ENCODE results near the gene MINDY4.

Gene MINDY4

DNA sequence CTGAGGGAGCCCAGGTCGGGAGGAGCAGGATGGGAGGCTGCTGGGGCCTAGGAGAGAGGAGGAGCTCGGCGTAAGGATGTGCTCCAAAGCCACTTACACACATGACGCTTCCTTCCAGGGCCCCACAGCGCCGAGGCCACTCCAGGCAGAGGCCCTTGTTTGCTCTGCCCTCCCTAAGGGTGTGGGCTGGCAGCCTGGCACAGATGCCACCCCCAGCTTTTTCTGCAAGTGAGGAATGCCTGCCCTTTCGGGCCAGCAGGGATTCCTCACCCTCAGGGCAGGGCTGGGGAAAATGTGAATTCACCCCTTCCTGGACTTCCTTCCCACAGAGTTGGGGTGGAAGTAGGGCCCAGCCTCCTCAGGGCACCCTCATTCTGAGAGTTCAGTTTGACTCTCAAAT is 134.8 kb downstream of the MINDY4 start:
- no peak for DNase-seq

GRCh38 chr7:30906515-30907240 is 135.5 kb downstream of the MINDY4 start:
- no peak for DNase-seq

DNA sequence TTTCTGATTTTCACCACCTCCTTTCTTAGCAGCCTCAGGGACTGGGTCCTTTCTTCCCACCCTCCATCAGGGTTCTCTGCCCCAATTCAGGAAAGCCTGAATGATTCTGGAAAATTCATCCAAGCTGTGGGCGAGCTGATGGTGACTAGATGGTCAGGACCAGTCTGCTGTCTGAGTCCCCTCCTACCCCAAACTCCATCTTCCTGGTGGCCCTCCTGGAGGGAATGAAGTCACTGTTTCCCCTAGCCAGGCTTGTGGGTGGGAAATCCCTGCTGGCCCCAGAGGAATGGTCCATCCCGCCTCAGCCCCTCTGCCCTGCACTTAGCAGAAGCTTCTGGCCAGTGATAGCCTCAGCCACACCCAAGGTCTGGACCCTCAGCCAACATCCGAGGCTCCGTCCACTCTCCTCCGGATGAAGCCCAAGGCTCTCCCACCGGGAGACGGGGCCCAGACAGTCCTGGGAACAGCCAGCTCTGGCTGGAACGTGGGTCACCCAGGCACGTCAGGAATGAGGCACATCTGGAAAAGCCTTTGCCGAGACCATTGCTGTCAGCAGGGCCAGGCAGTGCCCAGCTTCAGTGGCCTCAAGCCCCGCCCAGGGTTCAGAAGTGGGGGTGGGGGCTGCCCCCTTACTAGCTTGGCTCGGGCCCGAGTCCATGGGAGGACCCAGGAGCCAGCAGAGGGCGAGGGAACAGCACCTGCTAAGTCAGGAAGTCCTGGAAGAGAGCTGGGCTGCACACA is 136.5 kb downstream of the MINDY4 start:
- no peak for DNase-seq

GRCh38 chr7:30908681-30909080 is 137.5 kb downstream of the MINDY4 start:
- DNase-seq, result no peak

GRCh38 chr7:30909431-30909830 is 138.2 kb downstream of the MINDY4 start:
- DNase-seq, result no peak

GRCh38 chr7:30910411-30911073 is 139.3 kb downstream of the MINDY4 start:
- no peak for DNase-seq

GRCh38 chr7:30911133-30911532 is 139.9 kb downstream of the MINDY4 start:
- DNase-seq, result no peak

DNA sequence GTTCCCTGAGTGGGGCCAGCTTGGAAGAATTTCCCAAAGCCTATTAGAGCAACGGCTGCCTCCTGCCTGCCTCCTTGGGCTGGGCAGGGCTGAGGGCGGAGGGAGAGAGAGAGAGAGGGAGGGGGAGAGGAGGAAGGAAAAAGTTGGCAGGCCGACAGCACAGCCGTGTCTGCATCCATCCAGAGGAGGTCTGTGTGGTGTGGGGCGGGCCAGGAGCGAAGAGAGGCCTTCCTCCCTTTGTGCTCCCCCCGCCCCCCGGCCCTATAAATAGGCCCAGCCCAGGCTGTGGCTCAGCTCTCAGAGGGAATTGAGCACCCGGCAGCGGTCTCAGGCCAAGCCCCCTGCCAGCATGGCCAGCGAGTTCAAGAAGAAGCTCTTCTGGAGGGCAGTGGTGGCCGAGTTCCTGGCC is 140.3 kb downstream of the MINDY4 start, which contains the start of gene AQP1:
Gene AQP1, plus strand, starts transcription at position 293 of the 409 bp plus-strand sequence. Its CDS starts 57 bp downstream, at position 350.
- no peak for DNase-seq

GRCh38 chr7:30912021-30912730 is 141.0 kb downstream of the MINDY4 start:
- no peak for DNase-seq

- no peak for DNase-seq
These were observed 141.4 kb downstream of the MINDY4 start for GRCh38 chr7:30912731-30912985.

DNA sequence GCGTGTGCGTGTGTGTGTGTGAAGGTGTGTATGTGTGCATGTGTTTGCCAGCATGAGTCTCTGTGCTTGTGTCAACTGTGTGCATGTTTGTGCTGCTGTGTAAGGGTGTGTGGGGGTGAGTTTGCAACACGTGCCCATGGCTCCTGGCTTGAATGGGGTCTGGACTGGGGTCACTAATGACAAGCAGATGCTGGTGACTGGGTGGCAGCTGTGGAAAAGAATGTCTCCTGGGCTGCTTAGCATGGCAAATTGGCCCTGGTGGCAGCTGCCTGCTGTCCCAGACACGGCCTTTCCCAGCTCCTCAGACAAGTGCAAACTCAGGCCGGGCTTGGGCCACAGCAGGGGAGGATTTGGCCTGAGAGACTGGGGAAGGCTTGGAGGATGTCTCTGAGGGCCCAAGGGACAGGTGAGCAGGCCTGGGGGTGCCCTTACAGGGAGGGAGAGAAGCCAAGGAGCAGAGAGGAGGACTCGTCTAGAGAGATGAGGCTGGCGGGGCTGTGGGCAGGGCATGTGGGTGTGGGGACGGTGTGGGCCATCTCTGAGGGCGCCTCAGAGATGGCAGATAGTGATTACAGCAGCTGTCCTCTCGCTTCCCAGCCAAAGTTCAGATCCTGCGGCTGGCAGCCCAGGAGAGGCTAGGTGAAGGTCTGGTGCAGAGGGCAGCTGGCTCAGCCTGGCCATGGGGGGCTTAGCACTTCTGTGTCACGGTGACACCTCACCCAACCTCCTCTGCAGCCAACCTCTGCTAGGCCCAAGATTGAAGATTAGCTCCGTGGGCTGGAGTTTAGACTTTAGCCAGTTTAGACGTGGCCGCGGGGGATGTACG is 142.0 kb downstream of the MINDY4 start:
- DNase-seq, result no peak

- no peak for DNase-seq
These were observed 142.8 kb downstream of the MINDY4 start for GRCh38 chr7:30913821-30914515.

- no peak for DNase-seq
These were observed 143.4 kb downstream of the MINDY4 start for GRCh38 chr7:30914596-30914995.

DNA sequence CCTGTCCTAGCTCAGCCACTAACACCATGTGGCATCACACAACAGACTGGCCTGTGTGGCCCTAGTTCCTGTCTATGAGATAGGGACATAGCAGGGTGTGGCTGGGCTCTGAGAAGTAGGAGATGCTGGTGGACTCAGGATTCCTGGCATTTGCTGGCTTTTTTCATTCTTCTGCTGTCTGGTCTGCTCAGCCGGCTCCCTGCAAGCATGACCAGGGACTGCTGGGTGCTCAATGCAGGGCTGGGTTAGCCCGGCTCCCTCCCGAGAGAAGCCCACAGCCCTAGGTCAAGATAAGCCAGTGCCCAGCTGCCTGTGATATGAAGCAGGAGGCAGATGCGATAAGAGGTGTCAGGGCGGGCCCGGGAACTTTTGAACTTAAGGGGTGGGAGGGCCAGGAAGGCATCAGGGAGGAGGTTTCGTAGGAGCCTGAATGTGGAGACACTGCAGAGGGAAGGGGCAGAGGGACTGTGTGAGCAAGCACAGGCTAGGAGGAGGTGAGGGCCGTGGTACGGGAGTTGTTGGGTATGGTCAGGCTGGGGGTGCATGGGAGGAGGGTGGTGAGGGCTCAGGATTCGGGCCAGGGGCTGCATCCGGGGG is 143.9 kb downstream of the MINDY4 start:
- no peak for DNase-seq

DNA sequence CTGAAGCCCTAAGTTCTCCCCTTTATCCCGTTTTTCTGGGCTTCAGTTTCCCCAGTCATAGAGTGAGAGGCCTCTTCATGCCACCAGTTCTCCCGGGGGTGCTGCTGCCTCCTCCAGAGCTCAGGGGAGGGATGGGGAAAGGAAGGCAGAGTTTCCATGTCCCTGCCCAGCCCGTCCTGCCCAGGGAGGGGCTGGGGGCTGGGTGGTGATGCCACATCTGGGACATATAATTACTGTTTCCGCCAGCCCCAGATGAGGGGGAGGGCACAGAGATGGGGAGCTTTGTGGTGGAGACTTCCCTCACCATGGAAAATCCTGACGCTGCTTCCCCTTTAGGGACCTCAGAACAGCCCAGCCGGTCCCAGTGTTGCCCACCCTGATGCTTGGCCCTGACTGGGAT is 144.5 kb downstream of the MINDY4 start:
- no peak for DNase-seq

DNA sequence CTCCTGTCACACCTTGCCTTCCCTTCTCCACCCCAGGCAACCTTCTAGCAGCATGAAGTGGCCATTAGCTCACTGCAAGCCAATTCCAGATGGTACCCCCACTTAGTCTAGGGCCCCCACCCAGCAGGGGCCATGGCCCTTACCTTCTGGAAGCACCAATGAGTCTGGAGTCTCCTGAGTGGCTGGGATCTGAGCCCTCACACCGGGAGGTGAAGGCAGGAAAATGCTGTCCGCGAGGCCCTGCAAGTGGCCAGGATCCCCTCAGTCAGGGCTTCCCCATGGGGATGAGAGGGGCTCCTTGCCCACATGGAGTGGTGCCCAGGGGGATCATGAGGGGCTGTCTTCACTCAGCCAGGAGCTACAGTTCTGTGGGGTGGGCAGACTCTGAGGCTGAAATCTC is 145.0 kb downstream of the MINDY4 start:
- no peak for DNase-seq

GRCh38 chr7:30916767-30917166 is 145.6 kb downstream of the MINDY4 start:
- no peak for DNase-seq

GRCh38 chr7:30917216-30917893 is 146.1 kb downstream of the MINDY4 start:
- DNase-seq, result no peak

DNA sequence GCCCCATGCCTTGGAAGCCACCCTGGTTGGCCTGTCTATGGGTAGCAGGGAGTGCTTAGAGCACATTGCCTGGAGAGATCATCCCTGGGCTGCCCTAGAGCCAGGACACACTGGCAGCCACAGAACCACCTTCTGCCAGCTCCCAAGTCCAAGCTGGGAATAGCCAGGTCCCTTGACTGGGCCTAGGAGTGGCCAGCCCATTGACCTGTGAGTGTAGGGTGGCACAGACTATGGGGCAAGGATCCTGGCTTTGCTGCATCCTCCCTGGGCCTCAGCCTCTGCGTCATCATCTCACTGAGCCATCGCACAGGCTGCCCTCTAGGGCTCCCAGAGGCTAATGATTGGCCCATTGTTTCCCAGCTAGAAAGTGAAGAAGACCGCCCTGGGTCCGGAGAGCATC is 147.5 kb downstream of the MINDY4 start:
- DNase-seq, result no peak

DNA sequence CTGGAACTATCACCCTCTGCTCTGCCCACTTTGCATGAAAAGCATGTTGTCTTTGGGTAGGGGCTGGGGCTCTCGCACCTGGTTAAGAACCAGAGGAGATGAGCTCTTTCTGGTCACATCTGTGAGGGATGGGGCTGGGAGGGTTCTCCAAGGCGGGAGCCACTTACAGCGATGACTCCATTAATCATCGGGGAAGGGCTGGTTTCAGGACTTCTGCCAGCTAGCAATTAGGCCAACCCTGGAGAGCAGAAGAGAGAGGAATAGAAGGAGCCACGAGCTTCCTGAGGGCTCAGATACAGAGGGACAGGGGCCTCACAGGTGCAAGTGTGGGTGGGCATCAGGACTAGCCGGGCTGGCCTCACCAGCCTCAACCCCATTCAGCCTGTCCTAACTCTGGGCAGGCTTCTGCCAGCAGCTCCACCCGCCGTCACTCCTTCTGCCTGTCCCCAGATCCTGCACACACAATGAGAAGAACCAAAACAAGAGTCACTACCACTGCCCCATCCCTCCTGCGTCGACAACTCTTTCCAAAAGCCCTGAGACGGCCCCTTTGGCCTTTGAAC is 148.9 kb downstream of the MINDY4 start:
- peak; percentile 36 for DNase-seq
